Measurements from ENCODE around the gene AGO1.

- TF ChIP-seq CTCF (IDR thresholded peaks at IDR 0.05; ENCODE audit: borderline replicate concordance, extremely low read depth, low read length, poor library complexity, severe bottlenecking) (no peak), EZH2 (IDR thresholded peaks at IDR 0.05; ENCODE audit: borderline replicate concordance, low read depth, low read length, severe bottlenecking) (no peak)
These were observed 49.2 kb downstream of the AGO1 start for GRCh38 chr1:35932158-35932636.

All from DND-41 (cell line).